Right cardiac atrium (tissue), 5 donors: Measurements from ENCODE around the gene CMSS1. TPM values are rescaled to one million over a fixed set of nuclear protein-coding genes. Genes with fewer than 3 reads are reported as not detected.
A peak's percentile ranks its signal among the peaks of the same experiment; 100 is the strongest.

Source experiments
- ATAC-seq, 2 donors: fragments of 200-7000 bp; cut with Tn5 transposase; one replicate each; pipeline versions ENCODE4 v1.8.0 to v1.9.1; 2020; ENCODE audit warnings: moderate library complexity in 2 of 2, mild to moderate bottlenecking in 1 of 2
- DNase-seq, 3 donors: peaks; one replicate each; pipeline ENCODE4 v3.0.0-alpha.2; 2020
- H3K27ac ChIP-seq: one replicate; pipeline ENCODE4 v1.5.1; 2013; ENCODE audit warnings: mild to moderate bottlenecking, low read length, control low read depth, moderate library complexity
- H3K27me3 ChIP-seq: one replicate; pipeline ENCODE4 v1.6.1; 2013; ENCODE audit not compliant: control insufficient read depth, insufficient read depth
- H3K4me1 ChIP-seq: one replicate; pipeline ENCODE4 v1.6.1; 2013; ENCODE audit warnings: low read length; ENCODE audit not compliant: control insufficient read depth, insufficient read depth
- H3K4me3 ChIP-seq: one replicate; pipeline ENCODE4 v1.5.1; 2013; ENCODE audit warnings: low read length, control low read depth
- H3K9me3 ChIP-seq: one replicate; pipeline ENCODE4 v1.6.1; 2013; ENCODE audit warnings: low read length; ENCODE audit not compliant: control insufficient read depth
- WGBS: extraction: QIAGEN DNeasy Blood & Tissue Kit; methylation state at CpG from one replicate; pipeline ENCODE4 v1.1.7; 2013; 5-methylcytosine and 5-hydroxymethylcytosine counted together
- intact Hi-C, 4 donors: fragments of 100-400 bp; cut with DNase I; formaldehyde crosslinking; loops; one replicate each; pipeline versions ENCODE4 v1.11.0 to v1.14.0; 2022 to 2023
- polyA plus RNA-seq: library from polyadenylated mRNA; stranded (reverse); fragments of 200-250 nt; gene quantifications from one replicate; pipeline ENCODE4 v1.2.3, GENCODE V29; 2013
- total RNA-seq, 4 donors: library from RNA; stranded (reverse); fragmentation: NEBNext Ultra II Directional; extraction: Animal tissue kit (Norgen Biotek cat#: 25700); gene quantifications; one replicate each; pipeline ENCODE4 v1.2.1, GENCODE V29; 2021
- donor health status: healthy with polysubstance abuse.
- donor health status: DM: no; HTN: yes; CAD: no.
- donor health status: DM: no; HTN: no; CAD: no.
- donor health status: DM: no; HTN: yes; CAD: no; lungs with severe emphysema.
- donor health status: DM: yes; HTN: yes; CAD: no.

CMSS1 gene
- total and polyA plus RNA-seq, 5 donors = 18.9 to 33.8 (median 26.6) TPM

GRCh38 chr3:99961756-99962515, 144.3 kb downstream of the CMSS1 start:
- WGBS = 92% methylated on average over 7 of the region's 7 CpGs
- intact Hi-C loops = no loop called here
- H3K27me3 ChIP-seq = no peaks in the 10 kb centered on the region
- H3K9me3 ChIP-seq = no peaks in the 10 kb centered on the region
- H3K4me3 ChIP-seq = no peak overlapping the region
- DNase-seq = no peak
- peaks cover 5% of the 10 kb centered on the region for H3K4me1 ChIP-seq
- no peak overlapping the region for H3K27ac ChIP-seq
- ATAC-seq = no peak

- DNase-seq (no peak), ATAC-seq (no peak)
- H3K27ac ChIP-seq = no peak overlapping the region
- H3K27me3 ChIP-seq = no peaks in the 10 kb centered on the region
- no peak overlapping the region for H3K4me3 ChIP-seq
- H3K4me1 ChIP-seq = peaks cover 5% of the 10 kb centered on the region
- 78% methylated on average over 2 of the region's 2 CpGs for WGBS
- intact Hi-C loops = no loop called here
- no peaks in the 10 kb centered on the region for H3K9me3 ChIP-seq
Measured at GRCh38 chr3:99962703-99963102, 145.0 kb downstream of the CMSS1 start.

GRCh38 chr3:99965077-99965476, 147.4 kb downstream of the CMSS1 start:
- no peak overlapping the region for H3K4me3 ChIP-seq
- intact Hi-C loops = no loop called here
- H3K27ac ChIP-seq = no peak overlapping the region
- DNase-seq = peak in 1 of 3 donors; percentile 58
- peak; percentile 42 to 67 for ATAC-seq
- H3K4me1 ChIP-seq = no peaks in the 10 kb centered on the region
- WGBS = 78% methylated on average over 1 of the region's 1 CpG
- H3K27me3 ChIP-seq = no peaks in the 10 kb centered on the region
- H3K9me3 ChIP-seq = no peaks in the 10 kb centered on the region

- H3K27ac ChIP-seq = peak overlapping the region; percentile 54
Measured at GRCh38 chr3:99965681-99966408, 148.2 kb downstream of the CMSS1 start.

GRCh38 chr3:99966662-99967416, 149.2 kb downstream of the CMSS1 start:
- 73% methylated on average over 7 of the region's 7 CpGs for WGBS
- ATAC-seq = peak in 1 of 2 donors; percentile 51
- H3K4me3 ChIP-seq = no peak overlapping the region
- no peaks in the 10 kb centered on the region for H3K4me1 ChIP-seq
- intact Hi-C loops = no loop called here
- H3K27me3 ChIP-seq = no peaks in the 10 kb centered on the region
- no peak overlapping the region for H3K27ac ChIP-seq
- no peaks in the 10 kb centered on the region for H3K9me3 ChIP-seq
- peak in 1 of 3 donors; percentile 67 for DNase-seq

More at GRCh38 chr3:99965681-99966408, 148.2 kb downstream of the CMSS1 start:
- Histone ChIP-seq H3K9me3 (no peaks in the 10 kb centered on the region), H3K4me3 (no peak overlapping the region), H3K4me1 (no peaks in the 10 kb centered on the region), H3K27me3 (no peaks in the 10 kb centered on the region)
- DNase-seq = peak in 1 of 3 donors; percentile 55
- WGBS = 98% methylated on average over 3 of the region's 3 CpGs
- ATAC-seq = no peak
- intact Hi-C loops = no loop called here

GRCh38 chr3:99967796-99968195, 150.1 kb downstream of the CMSS1 start:
- H3K9me3 ChIP-seq = no peaks in the 10 kb centered on the region
- no peak overlapping the region for H3K27ac ChIP-seq
- WGBS = 77% methylated on average over 2 of the region's 2 CpGs
- ATAC-seq (no peak), DNase-seq (no peak)
- no peak overlapping the region for H3K4me3 ChIP-seq
- no peaks in the 10 kb centered on the region for H3K27me3 ChIP-seq
- no peaks in the 10 kb centered on the region for H3K4me1 ChIP-seq
- intact Hi-C loops = no loop called here

- H3K27me3 ChIP-seq = no peaks in the 10 kb centered on the region
- H3K4me3 ChIP-seq = no peak overlapping the region
- H3K9me3 ChIP-seq = no peaks in the 10 kb centered on the region
- WGBS = 87% methylated on average over 3 of the region's 3 CpGs
- DNase-seq (no peak), ATAC-seq (no peak)
- no peak overlapping the region for H3K27ac ChIP-seq
- intact Hi-C loops = no loop called here
- H3K4me1 ChIP-seq = no peaks in the 10 kb centered on the region
Measured at GRCh38 chr3:99969136-99969535, 151.5 kb downstream of the CMSS1 start.

DNA sequence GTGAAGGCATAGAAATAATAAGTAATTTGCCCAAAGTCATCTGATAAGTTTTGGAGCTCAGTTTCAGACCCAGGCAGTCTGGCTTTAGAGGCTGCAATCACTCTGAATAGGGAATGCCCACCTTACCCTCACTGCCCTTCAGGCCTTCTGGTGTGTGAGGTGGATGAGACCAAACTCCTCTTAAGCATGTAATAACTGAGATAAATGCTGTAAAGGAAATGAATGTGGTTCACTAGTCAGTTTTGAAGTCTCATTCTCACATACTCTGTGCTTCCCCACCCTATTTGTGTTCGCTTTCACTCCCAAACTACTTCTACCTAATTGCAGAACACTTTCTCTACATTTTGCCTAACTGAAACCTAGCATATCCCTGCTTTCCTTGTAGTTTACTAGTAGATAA, 152.5 kb downstream of the CMSS1 start:
- no peak for DNase-seq
- Histone ChIP-seq H3K9me3 (no peaks in the 10 kb centered on the region), H3K4me1 (no peaks in the 10 kb centered on the region), H3K27ac (no peak overlapping the region), H3K27me3 (no peaks in the 10 kb centered on the region), H3K4me3 (no peak overlapping the region)
- intact Hi-C loops = no loop called here
- no peak for ATAC-seq
- WGBS = 98% methylated on average over 1 of the region's 1 CpG

DNA sequence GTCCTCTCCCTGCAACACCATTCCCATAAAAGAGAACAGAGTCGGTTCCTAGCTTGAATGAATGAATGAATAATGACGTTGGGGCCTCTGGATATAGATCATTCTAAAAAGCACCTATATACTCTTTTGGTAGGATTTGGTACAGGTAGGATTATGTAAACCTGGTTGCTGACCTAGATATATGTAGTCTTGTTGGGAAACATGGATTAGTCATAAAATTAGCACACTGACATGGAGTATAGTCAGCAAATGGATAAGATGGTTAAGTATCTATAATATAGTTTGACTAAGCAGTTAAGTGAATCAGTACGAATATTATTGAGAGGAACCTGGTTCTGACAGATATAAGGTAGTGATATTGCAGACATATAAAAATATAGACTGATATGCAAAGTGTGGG, 154.1 kb downstream of the CMSS1 start:
- DNase-seq (no peak), ATAC-seq (no peak)
- Histone ChIP-seq H3K4me1 (no peaks in the 10 kb centered on the region), H3K27me3 (no peaks in the 10 kb centered on the region), H3K9me3 (no peaks in the 10 kb centered on the region), H3K27ac (no peak overlapping the region), H3K4me3 (no peak overlapping the region)
- WGBS = 98% methylated on average over 3 of the region's 3 CpGs
- intact Hi-C loops = no loop called here

DNA sequence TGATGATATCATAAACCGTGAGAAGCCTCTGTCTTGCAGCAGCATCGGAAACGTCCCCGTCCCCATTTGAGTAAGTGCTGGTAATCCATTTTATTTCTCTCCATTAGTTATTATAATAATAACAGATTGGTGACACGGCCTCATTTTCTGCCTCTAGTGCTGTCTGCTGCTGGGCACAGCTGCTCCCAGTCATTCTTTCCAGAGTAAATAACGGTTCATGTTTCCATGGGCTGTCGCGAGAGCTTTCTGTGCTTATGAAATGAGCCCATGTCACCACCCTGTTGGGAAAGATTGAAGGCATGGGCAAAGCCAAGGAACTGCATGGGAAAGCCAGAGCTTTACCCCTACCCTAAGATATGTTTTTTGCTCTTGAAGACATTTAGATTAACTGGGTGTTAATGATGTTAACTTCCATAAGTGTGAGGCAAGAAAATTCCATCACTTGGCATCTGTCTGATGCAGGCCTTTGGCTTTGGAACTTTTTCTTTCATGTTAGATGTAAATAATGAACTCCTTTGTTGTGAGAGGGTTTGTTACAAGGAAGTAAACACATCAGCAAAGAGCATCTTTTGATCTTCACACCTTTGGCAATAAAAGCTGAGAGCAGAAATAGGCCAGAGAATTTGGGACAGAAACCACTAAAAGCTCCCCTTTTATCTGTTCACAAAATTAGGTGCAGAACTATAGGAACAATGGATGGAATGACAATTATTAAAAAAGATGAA, 154.9 kb downstream of the CMSS1 start:
- Histone ChIP-seq H3K27me3 (no peaks in the 10 kb centered on the region), H3K4me1 (no peaks in the 10 kb centered on the region), H3K4me3 (no peak overlapping the region), H3K9me3 (no peaks in the 10 kb centered on the region), H3K27ac (no peak overlapping the region)
- peak; percentile 31 to 43 for ATAC-seq
- DNase-seq = peak in 1 of 3 donors; percentile 49
- WGBS = 74% methylated on average over 8 of the region's 8 CpGs
- intact Hi-C loops = no loop called here
